GM10248 (cell line): ENCODE results near the gene NPTX1.

ENCODE experiments used
- CTCF ChIA-PET: fragments of 300-600 bp; sonication (Branson Sonifier 250); formaldehyde crosslinking; extraction: SDS; loops from one replicate; lab custom pipeline; 2021; ENCODE audit warnings: antibody characterized with exemption; lab: Yijun Ruan, JAX
- POLR2A ChIA-PET: fragments of 350-650 bp; sonication (Branson Sonifier 250); formaldehyde crosslinking; extraction: SDS; loops from one replicate; lab custom pipeline; 2020; ENCODE audit warnings: antibody characterized with exemption; lab: Yijun Ruan, JAX
- DNase-seq: peaks from one replicate; pipeline ENCODE4 v3.0.0; 2012; ENCODE audit errors: extremely low spot score
- TF ChIP-seq, protein P1 (sequence below): IDR thresholded peaks from 2 replicates; pipeline ENCODE4 v1.5.1; 2012; ENCODE audit warnings: mild to moderate bottlenecking, low read depth; ENCODE audit errors: extremely low read depth, missing control alignments, control extremely low read depth

NPTX1 gene

DNA sequence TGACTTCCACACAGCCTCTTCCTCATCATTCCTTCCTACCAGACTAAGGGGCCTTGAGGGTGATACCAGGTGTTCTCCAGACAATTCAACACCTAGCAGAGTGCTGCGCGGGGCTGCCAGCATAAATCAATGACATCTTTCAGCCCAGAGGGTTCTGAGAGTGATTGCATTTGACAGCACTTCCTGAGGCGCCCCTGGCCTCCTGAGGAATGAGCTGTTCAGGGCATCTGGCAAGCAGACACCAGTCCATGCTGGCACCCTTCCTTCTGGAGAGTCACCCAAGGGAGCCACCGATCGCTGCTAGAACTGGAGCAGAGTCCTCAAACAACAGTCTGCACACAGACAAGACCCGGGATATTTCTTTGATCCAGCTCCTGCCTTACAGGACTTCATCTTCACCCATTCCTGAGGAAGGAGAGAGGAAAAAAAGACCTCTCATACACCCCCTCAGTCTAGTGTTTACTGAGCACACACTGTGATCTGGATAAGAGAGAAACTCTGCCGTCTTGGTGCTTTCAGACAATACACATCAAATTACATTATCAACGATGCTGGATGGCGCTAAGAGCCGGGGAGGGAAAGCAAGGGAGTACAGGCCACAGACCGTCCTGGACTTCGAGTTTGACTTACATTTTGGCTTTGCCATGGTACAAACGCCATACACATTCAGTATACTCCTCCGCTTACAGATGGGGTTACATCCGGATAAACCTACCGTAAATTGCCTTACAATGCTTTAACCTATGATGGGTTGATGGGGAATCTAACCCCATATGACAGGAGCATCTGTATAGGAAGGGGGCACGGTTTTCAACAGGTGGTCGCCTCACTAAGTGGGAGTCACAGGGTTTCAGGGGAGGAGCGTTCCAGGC is 23.0 kb downstream of the NPTX1 start:
- CTCF ChIA-PET: interaction anchor here (1.1 to 2.0 kb wide), 6 partner anchors 12 to 536 kb away, joined by 3 to 8 read pairs (median 3); partner anchors contain the start of genes GAA and RPTOR
- POLR2A ChIA-PET: no interaction called here
- no peak for DNase-seq
- TF ChIP-seq, protein P1, sequence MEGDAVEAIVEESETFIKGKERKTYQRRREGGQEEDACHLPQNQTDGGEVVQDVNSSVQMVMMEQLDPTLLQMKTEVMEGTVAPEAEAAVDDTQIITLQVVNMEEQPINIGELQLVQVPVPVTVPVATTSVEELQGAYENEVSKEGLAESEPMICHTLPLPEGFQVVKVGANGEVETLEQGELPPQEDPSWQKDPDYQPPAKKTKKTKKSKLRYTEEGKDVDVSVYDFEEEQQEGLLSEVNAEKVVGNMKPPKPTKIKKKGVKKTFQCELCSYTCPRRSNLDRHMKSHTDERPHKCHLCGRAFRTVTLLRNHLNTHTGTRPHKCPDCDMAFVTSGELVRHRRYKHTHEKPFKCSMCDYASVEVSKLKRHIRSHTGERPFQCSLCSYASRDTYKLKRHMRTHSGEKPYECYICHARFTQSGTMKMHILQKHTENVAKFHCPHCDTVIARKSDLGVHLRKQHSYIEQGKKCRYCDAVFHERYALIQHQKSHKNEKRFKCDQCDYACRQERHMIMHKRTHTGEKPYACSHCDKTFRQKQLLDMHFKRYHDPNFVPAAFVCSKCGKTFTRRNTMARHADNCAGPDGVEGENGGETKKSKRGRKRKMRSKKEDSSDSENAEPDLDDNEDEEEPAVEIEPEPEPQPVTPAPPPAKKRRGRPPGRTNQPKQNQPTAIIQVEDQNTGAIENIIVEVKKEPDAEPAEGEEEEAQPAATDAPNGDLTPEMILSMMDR: no peak

DNA sequence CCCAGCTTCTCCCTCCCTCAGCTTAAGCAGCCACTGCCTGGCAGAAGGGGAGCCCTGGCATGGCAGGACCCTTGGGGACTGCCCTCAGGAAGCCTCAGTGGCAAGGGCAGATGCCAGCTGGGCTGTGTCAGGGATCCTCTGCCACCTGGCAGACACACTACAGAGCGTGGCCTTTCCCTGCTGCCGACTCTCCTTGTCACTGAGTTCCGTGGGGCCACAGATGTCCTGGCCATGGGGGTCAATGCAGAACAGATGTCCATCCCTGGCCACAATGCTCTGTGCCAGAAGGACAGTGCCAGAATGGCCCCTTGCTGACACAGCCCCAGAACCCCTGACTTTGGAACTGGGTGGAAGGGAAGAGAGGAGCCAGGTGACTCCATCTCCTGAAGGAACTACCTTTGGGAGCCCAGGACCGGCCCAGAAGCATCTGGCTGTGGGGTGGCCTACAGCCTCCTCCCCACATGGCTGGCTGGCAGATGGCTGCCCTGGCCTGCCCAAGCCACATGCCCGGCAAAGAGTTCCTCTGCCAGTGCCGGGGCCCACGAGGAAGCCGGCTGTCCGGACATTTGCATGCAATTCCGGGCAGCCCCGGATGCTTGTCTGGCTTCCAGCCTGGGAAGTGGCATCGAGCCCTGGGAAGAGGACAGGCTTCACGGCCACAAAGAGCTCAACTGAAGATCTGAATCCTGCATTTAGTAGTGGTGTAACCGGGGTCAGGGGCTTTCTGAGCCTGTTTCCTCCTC is 24.1 kb downstream of the NPTX1 start:
- POLR2A ChIA-PET: no interaction called here

DNA sequence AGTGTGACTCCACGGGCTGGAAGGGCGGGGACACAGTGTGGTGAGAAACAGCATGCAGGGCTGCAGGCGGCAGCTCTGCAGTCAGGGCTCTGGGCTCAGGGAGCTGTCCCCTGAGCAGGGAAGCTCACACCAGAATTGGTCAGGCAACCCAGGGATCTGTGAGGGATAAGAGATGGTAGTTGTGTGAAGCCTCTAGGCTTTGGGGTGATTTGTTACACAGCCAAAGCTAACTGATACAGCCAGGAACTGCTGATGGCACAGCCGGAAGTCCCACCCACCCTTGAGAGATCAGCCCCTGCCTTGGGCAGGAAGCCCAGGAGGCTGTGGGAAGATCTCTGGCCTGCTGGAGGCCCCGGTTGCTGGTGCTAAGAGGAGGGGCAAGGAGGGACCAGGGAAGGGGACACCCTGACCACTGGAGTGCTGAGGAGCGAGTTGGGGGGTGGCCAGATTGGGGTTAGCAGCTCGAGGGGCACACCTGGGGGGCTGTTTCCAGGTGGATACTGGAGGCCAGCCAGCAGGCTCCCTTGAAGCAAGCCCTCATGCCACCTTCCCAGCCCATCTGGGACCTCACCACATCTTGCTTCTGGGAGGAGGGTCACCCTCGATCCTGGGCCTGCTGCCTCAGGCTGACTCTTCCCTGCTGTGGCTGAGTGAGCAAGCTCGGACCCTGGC is 25.2 kb downstream of the NPTX1 start:
- CTCF ChIA-PET: no interaction called here

More for the DNA sequence above, 24.1 kb downstream of the NPTX1 start:
- CTCF ChIA-PET: interaction anchor here (1.1 to 2.0 kb wide), 4 partner anchors 13 to 124 kb away, joined by 3 to 8 read pairs (median 3); no protein-coding TSS in a partner anchor
- TF ChIP-seq, protein P1: no peak
- DNase-seq: no peak

DNA sequence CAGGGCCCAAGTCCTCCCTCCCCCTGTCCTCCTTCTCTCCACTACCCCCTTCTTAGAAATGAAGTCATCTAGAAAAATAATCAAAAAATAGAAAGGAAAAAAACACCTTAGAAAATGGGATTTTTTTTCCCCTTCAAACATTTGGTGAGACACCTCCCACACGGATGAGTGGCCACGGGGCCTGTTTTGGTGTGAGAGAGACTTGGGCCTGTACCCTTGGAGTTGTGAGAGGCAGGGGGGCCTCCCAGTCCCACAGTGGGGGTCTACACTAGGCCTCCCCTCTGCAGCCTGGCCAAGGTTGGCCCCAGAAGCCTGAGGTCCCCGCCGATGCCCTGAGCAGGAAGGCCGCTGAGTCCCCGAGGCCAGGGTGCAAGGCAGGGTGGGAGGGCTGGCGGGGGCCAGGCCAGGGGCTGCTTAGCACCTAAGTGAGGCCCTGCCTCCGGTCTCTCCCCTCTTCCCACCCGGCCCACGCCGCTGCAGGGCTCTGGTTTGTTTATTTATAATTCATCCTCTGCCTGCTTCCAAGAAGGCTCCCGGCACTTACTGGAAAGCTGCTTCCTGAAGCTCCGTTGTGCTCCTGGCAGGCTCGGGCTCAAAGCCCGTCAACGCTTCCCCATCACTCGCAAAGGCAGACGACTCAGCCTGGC is 26.4 kb downstream of the NPTX1 start:
- ChIA-PET CTCF (no interaction called here), POLR2A (no interaction called here)
- TF ChIP-seq, protein P1: no peak
- no peak for DNase-seq

More for the DNA sequence above, 25.2 kb downstream of the NPTX1 start:
- POLR2A ChIA-PET: no interaction called here
- TF ChIP-seq, protein P1: no peak
- no peak for DNase-seq

DNA sequence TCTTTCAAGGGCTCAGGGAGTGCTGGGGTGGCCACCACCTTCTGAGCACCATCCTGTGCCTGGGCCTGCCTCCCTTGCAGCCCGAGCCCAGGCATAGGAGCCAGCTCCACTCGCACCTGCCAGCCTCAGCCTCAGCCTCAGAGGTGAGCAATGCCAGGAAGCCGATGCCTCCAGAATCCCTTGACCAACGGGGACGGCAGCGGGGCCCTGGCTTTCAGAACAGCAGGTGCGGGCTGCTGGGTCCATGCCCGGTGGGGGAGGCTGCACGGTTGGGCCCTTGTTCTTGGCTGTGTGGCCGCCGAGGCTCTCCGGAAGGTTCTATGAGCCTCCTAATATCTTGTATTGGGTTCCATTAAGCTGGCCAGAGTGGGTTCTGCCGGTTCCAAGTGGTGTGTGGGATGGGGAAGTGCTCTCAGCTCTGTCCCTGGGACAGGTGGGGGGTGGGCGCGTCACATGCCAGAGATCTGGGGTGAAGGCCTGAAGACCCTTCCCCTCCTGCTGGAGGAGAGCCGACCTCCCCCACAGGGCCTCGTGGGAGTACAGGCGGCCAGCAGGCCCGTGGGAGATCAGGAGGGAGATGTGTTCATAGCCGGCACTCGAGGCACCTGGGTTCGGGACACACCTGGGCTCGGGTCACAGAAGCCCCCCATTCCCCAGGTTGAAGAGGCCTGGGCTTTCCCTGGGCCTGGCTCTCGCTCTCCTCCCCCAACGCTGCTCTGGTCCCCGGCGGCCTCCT is 27.0 kb downstream of the NPTX1 start:
- TF ChIP-seq, protein P1: no peak
- ChIA-PET CTCF (no interaction called here), POLR2A (no interaction called here)
- no peak for DNase-seq
